Omental fat pad (tissue), 4 donors: Measurements from ENCODE around the gene TEX19. TPM values are rescaled to one million over a fixed set of nuclear protein-coding genes. Genes with fewer than 3 reads are reported as not detected.
"Not testable (repeated sequence)": the region's sequence is repeated elsewhere in the genome, so short reads cannot be mapped to it uniquely, and the experiment has no call there.

Experiments
- ATAC-seq: fragments of 150-250 bp; one replicate; pipeline ENCODE4 v1.9.1; 2016; ENCODE audit warnings: mild to moderate bottlenecking, moderate library complexity; ENCODE audit not compliant: low FRiP score
- DNase-seq: peaks from one replicate; pipeline ENCODE4 v3.0.0-alpha.2; 2019; ENCODE audit warnings: low spot score
- CTCF ChIP-seq, 3 donors: fragments of 450-650 bp; IDR thresholded peaks; one replicate each; pipeline ENCODE4 v1.5.1; 2016 to 2017; ENCODE audit warnings: antibody characterized with exemption in 3 of 3, mild to moderate bottlenecking in 3 of 3, moderate library complexity in 2 of 3
- total RNA-seq, 4 donors: library from RNA; depleted of rRNA; stranded (reverse); fragments of >200 nt; gene quantifications; one replicate each; pipeline ENCODE4 v1.1.0, GENCODE V29; 2016

TEX19 gene
- total RNA-seq, 4 donors from 2014 or later: not detected

DNA sequence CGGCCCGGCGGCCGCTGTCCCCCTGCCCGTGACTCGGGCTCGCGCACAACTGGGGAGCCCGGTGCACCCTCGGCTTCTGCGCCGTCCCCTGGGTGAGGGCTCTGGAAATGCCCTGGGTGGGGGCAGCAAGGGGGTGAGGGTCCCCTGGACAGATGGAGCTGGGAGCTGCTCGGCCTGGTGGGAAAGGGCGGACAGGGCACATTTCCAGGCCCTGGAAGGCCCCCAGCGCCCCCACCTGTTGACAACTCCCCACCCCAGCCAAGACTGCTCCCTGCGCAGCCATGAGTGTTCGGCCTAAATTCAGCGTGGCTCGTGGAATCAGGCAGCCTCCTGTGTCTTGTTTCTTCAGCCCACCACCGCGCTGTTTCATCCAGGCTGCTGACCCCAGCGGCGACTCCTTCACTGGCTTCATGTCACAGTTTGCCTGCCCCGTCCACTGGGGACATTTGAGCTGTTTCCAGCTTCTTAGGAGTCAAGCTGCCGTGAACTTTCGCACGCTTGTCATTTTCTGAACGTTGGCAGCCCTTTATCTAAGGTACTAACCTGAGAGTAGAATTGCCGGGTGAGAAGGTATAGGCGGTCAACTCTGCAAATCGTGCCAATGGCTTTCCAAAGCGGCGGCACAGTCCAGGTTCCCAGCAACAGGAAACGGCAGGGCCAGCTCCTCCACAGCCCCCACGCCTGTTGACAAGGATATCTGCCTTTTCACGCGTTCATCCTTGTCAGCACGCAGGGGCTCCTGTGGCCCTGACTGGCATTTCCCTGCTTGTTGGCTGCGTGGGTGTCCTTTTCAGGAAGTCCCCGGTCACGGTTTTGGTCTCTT lies 13.4 kb downstream of the TEX19 start:
- TF ChIP-seq CTCF (IDR thresholded peaks at IDR 0.05): no peak
- DNase-seq: no peak
- no peak for ATAC-seq

- not testable (repeated sequence) for DNase-seq, ATAC-seq
These were observed 14.0 kb downstream of the TEX19 start for GRCh38 chr17:82373072-82373452.

DNA sequence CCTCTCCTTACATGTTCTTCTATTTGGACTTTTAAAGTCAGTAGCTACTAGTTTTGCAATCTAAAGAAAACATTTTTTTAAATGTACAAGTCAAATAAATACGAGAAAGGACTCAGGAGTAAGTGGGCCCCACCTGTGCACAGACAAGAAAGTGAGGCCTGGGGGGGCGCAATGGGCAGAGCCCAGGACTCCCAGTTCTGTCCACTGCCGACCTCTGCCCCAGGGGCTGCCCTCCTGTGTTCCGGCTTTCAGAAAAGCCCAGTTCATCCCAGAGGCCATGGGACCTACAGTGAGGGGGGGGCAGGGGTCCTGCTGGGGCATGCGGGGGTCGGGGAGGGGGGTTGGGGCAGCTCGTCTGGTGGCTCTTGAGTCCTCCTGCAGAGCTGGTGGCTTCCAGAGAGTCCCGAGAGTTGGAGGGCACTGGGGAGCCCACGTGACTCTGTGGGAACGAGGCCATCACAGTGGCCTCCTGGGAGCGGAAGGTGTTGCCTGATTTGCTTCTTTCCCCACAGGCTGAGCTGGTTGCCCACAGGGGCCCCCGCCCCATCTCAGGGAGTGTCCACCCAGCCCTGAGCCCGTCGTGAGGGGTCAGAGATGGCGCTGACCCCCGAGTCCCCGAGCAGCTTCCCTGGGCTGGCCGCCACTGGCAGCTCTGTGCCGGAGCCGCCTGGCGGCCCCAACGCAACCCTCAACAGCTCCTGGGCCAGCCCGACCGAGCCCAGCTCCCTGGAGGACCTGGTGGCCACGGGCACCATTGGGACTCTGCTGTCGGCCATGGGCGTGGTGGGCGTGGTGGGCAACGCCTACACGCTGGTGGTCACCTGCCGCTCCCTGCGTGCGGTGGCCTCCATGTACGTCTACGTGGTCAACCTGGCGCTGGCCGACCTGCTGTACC lies 14.9 kb downstream of the TEX19 start:
- ATAC-seq: no peak
- TF ChIP-seq CTCF (IDR thresholded peaks at IDR 0.05): no peak
- DNase-seq: no peak

GRCh38 chr17:82374626-82375331 lies 15.7 kb downstream of the TEX19 start:
- TF ChIP-seq CTCF (IDR thresholded peaks at IDR 0.05): no peak
- no peak for DNase-seq
- no peak for ATAC-seq

GRCh38 chr17:82375359-82376041 lies 16.5 kb downstream of the TEX19 start:
- no peak for ATAC-seq
- no peak for TF ChIP-seq CTCF (IDR thresholded peaks at IDR 0.05)
- DNase-seq: no peak

DNA sequence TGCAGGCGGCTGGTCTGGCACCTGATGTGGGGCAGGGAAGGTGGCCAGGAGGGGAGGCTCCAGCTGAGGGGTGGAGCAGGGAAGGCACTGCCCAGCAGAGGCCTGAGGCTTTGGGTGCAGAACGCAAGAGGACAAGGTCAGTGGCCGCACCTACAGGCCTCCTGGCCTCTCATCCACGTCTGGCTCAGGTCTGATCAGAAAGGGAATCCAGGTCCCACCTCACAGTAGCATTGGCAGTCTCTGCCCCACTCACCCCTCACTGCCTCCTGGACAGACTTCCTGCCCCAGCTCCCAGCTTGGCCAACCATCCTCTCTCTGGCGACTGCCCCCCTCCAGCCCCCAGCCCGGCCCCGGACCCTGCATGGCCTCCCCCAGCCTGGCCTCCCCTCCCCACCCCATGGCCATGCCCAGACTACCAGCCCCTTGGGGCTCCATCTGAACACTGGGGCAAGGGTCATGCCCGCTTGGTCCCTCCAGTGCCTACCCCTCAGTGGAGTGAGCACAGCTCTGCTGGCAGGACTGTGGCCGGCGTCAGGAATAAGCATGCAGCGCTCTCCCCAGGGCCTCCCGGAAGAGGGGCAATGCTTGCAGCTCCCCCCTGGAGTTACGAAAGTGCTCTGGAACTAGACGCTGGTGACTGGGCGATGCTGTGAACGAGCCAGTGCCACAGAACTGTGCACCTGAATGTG lies 17.1 kb downstream of the TEX19 start:
- ATAC-seq: no peak
- no peak for TF ChIP-seq CTCF (IDR thresholded peaks at IDR 0.05)
- no peak for DNase-seq

DNA sequence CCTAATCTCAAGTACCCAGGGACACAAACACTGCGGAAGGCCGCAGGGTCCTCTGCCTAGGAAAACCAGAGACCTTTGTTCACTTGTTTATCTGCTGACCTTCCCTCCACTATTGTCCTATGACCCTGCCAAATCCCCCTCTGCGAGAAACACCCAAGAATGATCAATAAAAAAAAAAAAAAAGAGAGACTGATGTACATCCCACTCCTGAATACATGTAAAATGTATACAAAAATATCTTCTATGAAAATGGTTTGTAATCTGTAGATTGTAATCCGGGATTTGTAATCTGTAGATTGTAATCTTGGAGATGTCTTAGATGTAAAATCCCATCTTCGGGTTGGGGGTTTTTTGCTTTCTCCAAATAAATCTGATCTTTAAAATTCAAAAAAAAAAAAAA lies 18.2 kb downstream of the TEX19 start:
- not testable (repeated sequence) for DNase-seq, ATAC-seq
